ENCODE results near the gene PCK1. TPM values are rescaled to one million over a fixed set of nuclear protein-coding genes. Genes with fewer than 3 reads are reported as not detected.
A peak's percentile ranks its signal among the peaks of the same experiment; 100 is the strongest.

PCK1 gene
- total and polyA plus RNA-seq, 2 of the 13 experiments (the other 11 are each of a cell fraction or from before 2014, with no cell fraction given): 6.5 to 12.6 TPM

GRCh38 chr20:57583289-57584257 is 22.7 kb downstream of the PCK1 start:
- Histone ChIP-seq H3K27me3 (ENCODE audit: control insufficient read depth in 1 of 2, insufficient read depth in 2 of 2, low read length in 2 of 2) (no peaks in the 10 kb centered on the region), H3K4me1 (ENCODE audit: insufficient read depth, low read length) (peaks cover 100% of the 10 kb centered on the region), H2AFZ (ENCODE audit: low read length) (no peak overlapping the region), H3K27ac (ENCODE audit: extremely low read length, insufficient read depth, low read length) (peak overlapping the region; percentile 53), H3K4me2 (ENCODE audit: low read depth, low read length) (peak overlapping the region; percentile 57), H3K36me3 (replicated peaks in 1 of 2; ENCODE audit: control insufficient read depth in 1 of 2, insufficient read depth in 2 of 2, low read length in 2 of 2) (no peaks in the 10 kb centered on the region), H3K9me3 (ENCODE audit: low read length) (peaks cover 8% of the 10 kb centered on the region), H3K9ac (ENCODE audit: insufficient read depth, low read depth, low read length) (no peak overlapping the region), H3K79me2 (ENCODE audit: insufficient read depth, low read length) (no peaks in the 10 kb centered on the region), H4K20me1 (ENCODE audit: insufficient read depth, low read length) (no peaks in the 10 kb centered on the region), H3K4me3 (replicated peaks in 1 of 3; ENCODE audit: insufficient read depth in 1 of 3, low read depth in 2 of 3, low read length in 3 of 3) (no peak overlapping the region)
- FAIRE-seq (no peak), DNase-seq (ENCODE audit: low spot score) (no peak), ATAC-seq (no peak)
- CTCF ChIA-PET (ENCODE audit: low intra/inter-chr PET ratio, low total read pairs): interaction anchor here (0.9 to 1.9 kb wide), 4 partner anchors 10 to 626 kb away, joined by 3 to 14 read pairs (median 4); partner anchors contain the start of gene PCK1
- in situ Hi-C loops (cut with HindIII; ENCODE audit: extremely low pct_ligation_motif_present, low pct_unique_long_range_greater_than_20kb): loop anchor here (10.0 kb wide), 1 partner anchor 199 kb away; no protein-coding TSS in a partner anchor
- POLR2A ChIA-PET: interaction anchor here (1.2 to 3.1 kb wide), 7 partner anchors 8 to 56 kb away, joined by 3 to 23 read pairs (median 6); partner anchors contain the start of gene PCK1
- no TSS peak for BruUV-seq (replicated peaks)
- WGBS (ENCODE audit: low lambda C conversion rate): 75% methylated on average over 18 of the region's 18 CpGs
- intact Hi-C loops (cut with micrococcal nuclease; ENCODE audit: unreplicated experiment): no loop called here
- no peak for TF ChIP-seq ZNF556 (CRISPR knock-in tag; IDR thresholded peaks at IDR 0.05; ENCODE audit: borderline replicate concordance)
- TF ChIP-seq ZNF768 (CRISPR knock-in tag; IDR thresholded peaks at IDR 0.05): peak; percentile 95
- no peak for TF ChIP-seq ZNF530 (CRISPR knock-in tag; IDR thresholded peaks at IDR 0.05; ENCODE audit: low read depth)
- TF ChIP-seq KMT2A (CRISPR knock-in tag; IDR thresholded peaks at IDR 0.05): peak; percentile 60; the same call in 1 of the 2 replicates
- 0 out of 2 replicates have a peak, but pooled peaks have one; percentile 29 for TF ChIP-seq ZBTB39 (CRISPR knock-in tag; IDR thresholded peaks at IDR 0.05)
- TF ChIP-seq ZNF816 (CRISPR knock-in tag; IDR thresholded peaks at IDR 0.05; ENCODE audit: borderline replicate concordance): peak; percentile 59; the same call in 1 of the 2 replicates
- TF ChIP-seq, protein P1, sequence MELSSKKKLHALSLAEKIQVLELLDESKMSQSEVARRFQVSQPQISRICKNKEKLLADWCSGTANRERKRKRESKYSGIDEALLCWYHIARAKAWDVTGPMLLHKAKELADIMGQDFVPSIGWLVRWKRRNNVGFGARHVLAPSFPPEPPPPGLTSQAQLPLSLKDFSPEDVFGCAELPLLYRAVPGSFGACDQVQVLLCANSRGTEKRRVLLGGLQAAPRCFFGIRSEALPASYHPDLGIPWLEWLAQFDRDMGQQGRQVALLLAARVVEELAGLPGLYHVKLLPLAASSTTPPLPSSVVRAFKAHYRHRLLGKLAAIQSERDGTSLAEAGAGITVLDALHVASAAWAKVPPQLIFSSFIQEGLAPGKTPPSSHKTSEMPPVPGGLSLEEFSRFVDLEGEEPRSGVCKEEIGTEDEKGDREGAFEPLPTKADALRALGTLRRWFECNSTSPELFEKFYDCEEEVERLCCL (CRISPR knock-in tag; IDR thresholded peaks at IDR 0.05; ENCODE audit: borderline replicate concordance): 0 out of 2 replicates have a peak, but pooled peaks have one; percentile 80
- no peak for TF ChIP-seq NR2F1 (CRISPR knock-in tag; IDR thresholded peaks at IDR 0.05)
- TF ChIP-seq THAP8 (CRISPR knock-in tag; IDR thresholded peaks at IDR 0.05; ENCODE audit: borderline replicate concordance): no peak
- no peak for TF ChIP-seq CSRNP1 (CRISPR knock-in tag; IDR thresholded peaks at IDR 0.05)
- TF ChIP-seq PRPF4 (IDR thresholded peaks at IDR 0.05; ENCODE audit: low read depth, low read length, poor library complexity, severe bottlenecking): no peak
- 0 out of 3 replicates have a peak, but pooled peaks have one; percentile 12 for TF ChIP-seq MXI1 (IDR thresholded peaks at IDR 0.05; ENCODE audit: borderline replicate concordance, low read depth, low read length)
- no peak for TF ChIP-seq PAX8 (CRISPR knock-in tag; IDR thresholded peaks at IDR 0.05; ENCODE audit: borderline replicate concordance)
- 0 out of 2 replicates have a peak, but pooled peaks have one; percentile 40 for TF ChIP-seq ADNP (CRISPR knock-in tag; IDR thresholded peaks at IDR 0.05)
